Left cardiac atrium (tissue), 4 donors: ENCODE results near the gene TRMT112. TPM values are rescaled to one million over a fixed set of nuclear protein-coding genes. Genes with fewer than 3 reads are reported as not detected.

Experiments used
- ATAC-seq, 2 donors: fragments of 200-7000 bp; cut with Tn5 transposase; one replicate each; pipeline ENCODE4 v1.9.1; 2020; ENCODE audit warnings: mild to moderate bottlenecking in 2 of 2, moderate library complexity in 2 of 2
- DNase-seq: peaks from one replicate; pipeline ENCODE4 v3.0.0-alpha.2; 2020
- intact Hi-C, 2 donors: fragments of 100-400 bp; cut with DNase I; formaldehyde crosslinking; loops; one replicate each; pipeline versions ENCODE4 v1.14.1 to v1.15.1; 2022 to 2023
- total RNA-seq, 2 donors: library from RNA; stranded (reverse); fragmentation: NEBNext Ultra II Directional; extraction: Animal tissue kit (Norgen Biotek cat#: 25700); gene quantifications; one replicate each; pipeline ENCODE4 v1.2.1, GENCODE V29; 2021
- donor health status: DM: no; HTN: yes; CAD: no.
- donor health status: DM: no; HTN: yes; CAD: no; lungs with severe emphysema.
- donor health status: DM: yes; HTN: yes; CAD: no.
- donor health status: Dilated cardiomyopathy.

Gene TRMT112
- total RNA-seq, 2 donors from 2014 or later, result 94.1 to 101 TPM

- intact Hi-C loops, result loop anchor here (5.0 to 10.0 kb wide), 3 partner anchors 48 to 98 kb away; partner anchors contain the start of genes FERMT3 (in 1 of the 2) and PLCB3 (in 1 of the 2)
- no peak for DNase-seq
- ATAC-seq, result no peak
Observed at GRCh38 chr11:64299847-64300648, 17.3 kb downstream of the TRMT112 start, which contains the start of gene CATSPERZ. CATSPERZ (plus strand) TSS chr11:64300358; CDS start chr11:64300411, 53 bp downstream.

- intact Hi-C loops, result no loop called here
- DNase-seq (peak; percentile 77), ATAC-seq (peak; percentile 59 to 60)
Observed at GRCh38 chr11:64298966-64299846, 18.2 kb downstream of the TRMT112 start.

GRCh38 chr11:64297699-64298358, 19.5 kb downstream of the TRMT112 start:
- ATAC-seq, result no peak
- no peak for DNase-seq
- intact Hi-C loops, result no loop called here

GRCh38 chr11:64296830-64297698, 20.3 kb downstream of the TRMT112 start:
- ATAC-seq, result no peak
- DNase-seq, result no peak
- intact Hi-C loops, result no loop called here

- DNase-seq, result no peak
- intact Hi-C loops, result no loop called here
- ATAC-seq, result no peak
Observed at GRCh38 chr11:64296236-64296635, 21.1 kb downstream of the TRMT112 start.

- ATAC-seq (no peak), DNase-seq (no peak)
- intact Hi-C loops, result no loop called here
Observed at GRCh38 chr11:64295760-64296159, 21.6 kb downstream of the TRMT112 start.

GRCh38 chr11:64294774-64295173, 22.6 kb downstream of the TRMT112 start:
- no peak for DNase-seq
- intact Hi-C loops, result no loop called here
- ATAC-seq, result no peak

- no peak for ATAC-seq
- intact Hi-C loops, result no loop called here
- no peak for DNase-seq
Observed at GRCh38 chr11:64292460-64293254, 24.7 kb downstream of the TRMT112 start.

GRCh38 chr11:64291752-64292459, 25.5 kb downstream of the TRMT112 start:
- intact Hi-C loops, result no loop called here
- DNase-seq (no peak), ATAC-seq (peak in 1 of 2 donors; percentile 23)

- DNase-seq, result no peak
- no peak for ATAC-seq
- intact Hi-C loops, result no loop called here
Observed at GRCh38 chr11:64291262-64291751, 26.1 kb downstream of the TRMT112 start, which contains the start of gene KCNK4. KCNK4 (plus strand) TSS chr11:64291302; CDS start chr11:64293019, 1,717 bp downstream.

GRCh38 chr11:64290352-64291261, 26.8 kb downstream of the TRMT112 start:
- no peak for DNase-seq
- no peak for ATAC-seq
- intact Hi-C loops, result no loop called here

GRCh38 chr11:64289002-64289564, 28.3 kb downstream of the TRMT112 start:
- DNase-seq, result no peak
- no peak for ATAC-seq
- intact Hi-C loops, result no loop called here

- intact Hi-C loops, result no loop called here
- no peak for DNase-seq
- no peak for ATAC-seq
Observed at GRCh38 chr11:64288353-64288750, 29.0 kb downstream of the TRMT112 start.

GRCh38 chr11:64287676-64288352, 29.5 kb downstream of the TRMT112 start:
- intact Hi-C loops, result no loop called here
- no peak for DNase-seq
- ATAC-seq, result no peak

- ATAC-seq (no peak), DNase-seq (no peak)
- intact Hi-C loops, result no loop called here
Observed at GRCh38 chr11:64286801-64287159, 30.6 kb downstream of the TRMT112 start.
